HG02840 (cell line): ENCODE results near the gene ACSM2B.
"Not testable (repeated sequence)": the region's sequence is repeated elsewhere in the genome, so short reads cannot be mapped to it uniquely, and the experiment has no call there.

Experiments used
- ATAC-seq: cut with Tn5 transposase; IDR thresholded peaks from one replicate; pipeline ENCODE4 v1.9.1; 2021; ENCODE audit warnings: mild to moderate bottlenecking, moderate library complexity, moderate number of reproducible peaks; ENCODE audit not compliant: unreplicated experiment, low FRiP score

Gene ACSM2B, protein sequence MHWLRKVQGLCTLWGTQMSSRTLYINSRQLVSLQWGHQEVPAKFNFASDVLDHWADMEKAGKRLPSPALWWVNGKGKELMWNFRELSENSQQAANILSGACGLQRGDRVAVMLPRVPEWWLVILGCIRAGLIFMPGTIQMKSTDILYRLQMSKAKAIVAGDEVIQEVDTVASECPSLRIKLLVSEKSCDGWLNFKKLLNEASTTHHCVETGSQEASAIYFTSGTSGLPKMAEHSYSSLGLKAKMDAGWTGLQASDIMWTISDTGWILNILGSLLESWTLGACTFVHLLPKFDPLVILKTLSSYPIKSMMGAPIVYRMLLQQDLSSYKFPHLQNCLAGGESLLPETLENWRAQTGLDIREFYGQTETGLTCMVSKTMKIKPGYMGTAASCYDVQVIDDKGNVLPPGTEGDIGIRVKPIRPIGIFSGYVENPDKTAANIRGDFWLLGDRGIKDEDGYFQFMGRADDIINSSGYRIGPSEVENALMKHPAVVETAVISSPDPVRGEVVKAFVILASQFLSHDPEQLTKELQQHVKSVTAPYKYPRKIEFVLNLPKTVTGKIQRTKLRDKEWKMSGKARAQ

DNA sequence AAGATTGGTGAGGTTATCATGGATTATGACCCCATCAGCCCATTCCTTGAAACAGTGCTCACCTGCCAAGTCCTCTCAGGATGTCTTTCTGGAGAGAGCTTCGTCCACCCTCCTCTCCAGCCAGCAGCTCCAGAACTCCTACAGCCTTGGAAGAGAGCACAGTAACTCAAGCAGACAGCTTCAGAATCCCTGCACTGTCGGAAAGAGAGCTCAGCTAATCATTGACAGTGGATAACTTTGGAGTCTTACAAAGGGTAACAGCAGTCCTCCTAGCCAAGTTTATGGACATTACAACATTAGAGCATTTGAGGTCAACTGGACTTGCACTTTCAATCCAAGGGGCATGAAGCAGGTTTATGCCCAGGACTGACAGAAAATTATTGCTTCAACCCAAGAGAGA is at the start of gene ACSM2B:
Gene ACSM2B, minus strand, starts transcription at position 223 of the 400 bp plus-strand sequence. CDS start 11,522 bp downstream, outside the sequence.
- not testable (repeated sequence) for ATAC-seq

DNA sequence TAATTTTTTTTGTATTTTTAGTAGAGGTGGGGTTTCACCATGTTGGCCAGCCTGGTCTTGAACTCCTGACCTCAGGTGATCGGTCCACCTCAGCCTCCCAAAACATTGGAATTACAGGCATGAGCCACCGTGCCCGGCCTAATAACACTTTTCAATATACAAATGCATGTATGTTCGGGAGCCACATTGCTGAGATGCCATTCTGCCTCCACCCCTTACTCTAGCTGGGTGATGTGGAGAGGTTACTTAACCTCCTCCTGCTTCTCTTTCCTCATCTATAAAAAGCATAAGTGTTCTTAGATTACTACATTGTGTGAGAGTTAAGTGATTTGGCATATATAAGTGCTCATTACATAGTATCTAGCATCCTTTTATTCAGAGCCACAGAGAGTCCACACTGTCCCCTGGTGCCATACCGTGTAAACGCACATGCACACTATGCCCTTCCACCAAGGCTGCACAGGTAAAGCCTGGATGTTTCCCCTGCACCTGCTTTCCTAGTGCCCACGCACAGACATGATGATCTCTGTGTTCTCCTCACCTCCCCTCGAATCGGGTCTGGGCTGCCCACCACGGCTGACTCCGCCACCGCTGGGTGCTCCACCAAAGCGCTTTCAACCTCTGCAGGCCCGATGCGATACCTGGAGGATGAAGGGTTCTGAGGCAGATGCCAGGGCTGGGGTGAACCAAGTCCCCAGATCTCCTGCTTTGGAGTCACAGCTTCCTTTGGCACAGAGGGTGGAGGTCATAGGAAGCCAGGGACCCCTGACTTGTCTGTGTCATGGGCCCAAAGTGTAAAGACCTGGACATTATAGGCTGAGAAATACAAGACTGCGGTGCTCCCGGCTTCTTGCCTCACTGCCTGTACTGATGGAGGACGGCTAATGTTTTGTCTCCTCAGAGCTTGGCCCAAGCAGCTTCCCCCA is 49.0 kb upstream of the ACSM2B start:
- no peak for ATAC-seq

DNA sequence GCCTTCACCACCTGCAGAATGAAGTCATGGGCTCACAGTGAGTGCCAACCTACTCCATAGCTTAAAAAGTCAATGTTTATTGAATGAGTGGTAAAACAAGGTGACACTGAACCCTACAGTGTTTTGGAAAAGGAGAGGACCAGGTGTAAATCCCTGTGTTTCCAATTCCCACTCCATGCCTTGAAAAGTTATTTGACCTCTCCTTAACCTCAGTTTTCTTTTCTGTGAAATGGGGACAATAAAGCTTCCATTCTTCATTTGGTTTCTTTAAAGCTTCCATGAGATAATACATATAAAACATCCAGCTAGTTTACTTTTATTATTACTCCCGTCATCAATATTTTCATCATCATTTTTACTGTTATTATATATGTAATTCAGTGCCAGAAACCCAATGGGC is 48.0 kb upstream of the ACSM2B start:
- no peak for ATAC-seq

DNA sequence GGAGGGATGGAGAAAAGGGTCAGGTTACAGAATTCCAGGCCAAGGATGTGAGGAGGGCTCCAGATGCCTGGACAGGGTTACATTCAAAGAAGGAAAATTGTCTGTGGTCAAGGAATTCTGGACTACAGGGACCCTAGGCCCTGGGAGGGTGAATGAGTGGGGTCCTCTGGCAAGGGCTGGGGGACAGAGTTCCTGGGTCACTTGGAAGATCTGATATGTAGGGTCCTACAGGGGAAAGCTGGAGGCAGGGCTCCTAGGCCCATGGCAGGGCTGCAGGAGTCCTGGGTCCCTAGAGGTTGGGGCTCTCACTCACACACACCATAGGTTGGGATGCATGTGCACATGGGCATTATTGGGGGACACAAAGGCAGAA is 46.3 kb upstream of the ACSM2B start:
- ATAC-seq = no peak

DNA sequence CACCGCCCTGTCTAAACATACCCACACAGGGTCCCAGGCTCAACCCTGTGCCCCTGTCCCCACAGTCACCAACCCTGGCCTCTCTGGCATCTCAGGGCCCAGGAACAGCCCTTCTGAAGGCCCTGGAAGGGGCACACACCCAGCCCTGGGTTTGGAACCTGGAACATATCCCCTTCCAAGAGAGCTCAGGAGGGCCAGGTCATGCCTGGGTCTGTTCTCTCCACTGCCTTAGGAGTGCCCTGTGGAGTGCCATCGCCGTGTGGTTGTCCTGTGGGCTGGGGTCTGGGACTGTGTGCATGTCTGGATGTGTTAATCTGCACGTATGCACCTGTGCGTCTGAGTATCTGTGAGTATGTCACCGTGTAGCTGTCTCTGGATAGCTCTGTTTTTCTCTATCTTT is 45.2 kb upstream of the ACSM2B start:
- no peak for ATAC-seq

DNA sequence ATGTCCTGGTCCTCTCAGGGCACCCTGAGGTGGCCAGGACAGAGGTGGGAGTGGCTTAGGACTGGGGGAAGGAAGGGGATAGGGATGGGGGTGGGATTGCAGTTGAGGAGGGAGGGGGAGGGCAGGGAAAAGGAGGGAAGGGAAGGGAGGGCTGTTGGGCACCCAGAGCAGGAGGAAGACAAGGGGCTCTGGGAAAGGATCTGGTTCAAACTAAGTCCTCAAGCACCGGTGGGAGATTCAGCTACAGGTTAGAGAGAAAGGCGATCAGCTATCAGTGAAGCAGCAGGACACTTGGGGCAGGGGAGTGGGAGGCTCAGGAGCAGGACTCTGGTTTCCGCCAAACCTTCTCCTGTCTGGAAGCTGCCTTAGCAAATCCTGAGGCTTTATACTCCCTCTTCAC is 44.6 kb upstream of the ACSM2B start:
- ATAC-seq = no peak

DNA sequence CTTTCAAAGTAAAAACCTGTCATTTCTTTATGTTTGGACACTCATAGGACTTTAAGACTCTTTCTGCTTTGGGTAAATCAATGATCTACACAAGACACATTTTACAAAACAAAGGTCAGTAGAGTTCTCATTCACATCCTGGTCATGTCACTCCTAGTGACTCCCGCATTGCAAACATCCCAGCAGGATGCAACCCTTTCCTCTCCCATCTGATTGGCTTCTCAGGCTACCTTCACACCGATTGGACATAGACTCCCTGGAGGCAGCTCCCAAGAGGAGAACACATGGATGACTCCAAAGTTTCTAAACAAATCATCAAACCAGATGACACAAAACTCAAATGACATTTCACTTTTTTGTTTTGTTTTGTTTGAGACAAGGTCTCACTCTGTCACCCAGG is 43.8 kb upstream of the ACSM2B start:
- ATAC-seq = no peak

DNA sequence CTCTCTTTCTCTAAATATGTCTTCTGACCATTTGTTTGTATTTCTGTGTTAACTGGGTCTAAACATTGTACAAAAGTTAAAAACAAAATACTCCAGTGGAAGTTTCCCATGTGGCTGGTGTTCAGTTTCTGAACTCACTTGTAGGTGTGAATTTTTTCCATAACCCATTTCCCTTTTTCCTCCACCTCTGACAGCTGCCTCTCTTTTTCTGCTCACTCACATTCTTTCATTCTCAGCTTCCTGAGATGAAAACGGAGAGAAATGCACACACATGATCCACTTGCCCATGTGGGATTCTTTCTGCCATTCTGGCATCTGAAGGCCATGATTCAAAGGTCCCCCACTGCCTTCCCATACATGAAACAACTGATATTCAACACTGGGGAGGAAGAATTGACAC is 41.1 kb upstream of the ACSM2B start:
- no peak for ATAC-seq

DNA sequence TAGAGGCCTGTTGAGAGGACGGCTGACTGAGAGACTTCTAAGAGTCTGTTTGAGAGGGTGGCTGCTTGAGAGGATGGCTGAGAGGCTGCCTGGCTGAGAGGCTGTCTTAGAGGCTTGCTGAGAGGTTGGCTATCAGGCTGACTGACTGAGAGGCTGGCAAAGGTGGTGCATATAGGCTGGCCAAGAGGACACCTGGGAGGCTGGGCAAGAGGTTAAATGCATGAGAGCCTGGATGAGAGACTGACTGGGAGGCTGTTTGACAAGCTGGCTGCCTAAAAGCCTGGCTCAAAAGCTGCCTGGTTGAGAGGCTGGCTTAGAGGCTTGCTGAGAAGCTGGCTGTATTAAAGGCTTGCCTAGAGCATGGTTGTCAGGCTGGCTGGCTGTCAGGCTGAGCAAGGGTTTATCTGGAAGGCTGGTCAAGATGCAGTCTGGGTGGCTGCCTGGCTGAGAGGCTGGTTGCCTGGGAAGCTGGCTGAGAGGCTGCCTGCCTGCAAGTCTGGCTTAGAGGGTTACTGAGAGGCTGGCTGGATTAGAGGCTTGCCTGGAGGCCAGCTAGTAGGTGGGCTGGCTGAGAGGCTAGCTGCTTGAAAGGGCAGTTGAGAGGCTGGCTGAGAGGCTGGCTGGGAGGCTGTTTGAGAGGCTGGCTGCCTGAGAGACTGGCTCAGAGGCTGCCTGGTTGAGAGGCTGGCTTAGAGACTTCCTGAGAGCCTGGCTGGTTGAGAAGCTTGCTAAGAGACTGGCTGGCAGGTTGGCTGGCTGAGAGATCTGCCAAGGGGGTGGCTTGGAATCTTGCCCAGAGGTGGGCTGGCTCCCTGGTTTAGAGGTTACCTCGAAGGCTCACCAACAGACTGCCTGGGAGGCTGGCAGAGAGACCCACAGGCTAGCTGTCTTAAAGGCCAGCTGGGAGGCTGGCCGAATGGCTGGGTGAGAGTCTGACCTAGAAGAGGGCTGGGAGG is 38.3 kb upstream of the ACSM2B start:
- no peak for ATAC-seq

DNA sequence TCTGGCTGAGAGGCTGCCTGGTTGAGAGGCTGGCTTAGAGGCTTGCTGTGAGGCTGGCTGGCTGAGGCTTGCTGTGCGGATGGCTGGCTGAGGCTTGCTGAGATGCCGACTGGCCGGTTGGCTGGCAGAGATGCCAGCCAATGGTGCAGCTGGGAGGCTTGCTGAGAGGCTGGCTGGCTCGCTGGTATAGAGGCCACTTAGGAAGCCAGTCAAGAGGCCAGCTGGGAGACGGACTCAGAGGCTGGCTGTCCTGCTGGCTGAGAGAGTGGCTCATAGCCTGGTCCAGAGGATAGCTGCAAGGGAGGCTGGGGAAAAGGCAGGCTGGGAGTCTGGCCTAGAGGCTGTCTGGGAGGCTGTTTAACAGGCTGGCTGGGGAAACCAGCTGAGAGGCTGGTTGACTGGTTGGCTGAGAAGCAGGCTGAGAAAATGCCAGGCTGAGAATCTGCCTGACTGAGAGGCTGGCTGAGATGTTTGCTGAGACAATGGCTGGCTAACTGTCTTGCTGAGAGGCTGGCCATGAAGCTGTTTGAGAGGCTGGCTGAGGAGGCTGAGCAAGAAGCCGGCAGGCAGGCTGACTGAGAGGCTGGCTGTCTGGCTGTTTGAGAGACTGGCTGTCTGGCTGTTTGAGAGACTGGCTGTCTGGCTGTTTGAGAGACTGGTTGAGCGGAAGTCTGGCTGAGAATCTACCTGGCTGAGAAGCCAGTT is 37.5 kb upstream of the ACSM2B start:
- no peak for ATAC-seq

DNA sequence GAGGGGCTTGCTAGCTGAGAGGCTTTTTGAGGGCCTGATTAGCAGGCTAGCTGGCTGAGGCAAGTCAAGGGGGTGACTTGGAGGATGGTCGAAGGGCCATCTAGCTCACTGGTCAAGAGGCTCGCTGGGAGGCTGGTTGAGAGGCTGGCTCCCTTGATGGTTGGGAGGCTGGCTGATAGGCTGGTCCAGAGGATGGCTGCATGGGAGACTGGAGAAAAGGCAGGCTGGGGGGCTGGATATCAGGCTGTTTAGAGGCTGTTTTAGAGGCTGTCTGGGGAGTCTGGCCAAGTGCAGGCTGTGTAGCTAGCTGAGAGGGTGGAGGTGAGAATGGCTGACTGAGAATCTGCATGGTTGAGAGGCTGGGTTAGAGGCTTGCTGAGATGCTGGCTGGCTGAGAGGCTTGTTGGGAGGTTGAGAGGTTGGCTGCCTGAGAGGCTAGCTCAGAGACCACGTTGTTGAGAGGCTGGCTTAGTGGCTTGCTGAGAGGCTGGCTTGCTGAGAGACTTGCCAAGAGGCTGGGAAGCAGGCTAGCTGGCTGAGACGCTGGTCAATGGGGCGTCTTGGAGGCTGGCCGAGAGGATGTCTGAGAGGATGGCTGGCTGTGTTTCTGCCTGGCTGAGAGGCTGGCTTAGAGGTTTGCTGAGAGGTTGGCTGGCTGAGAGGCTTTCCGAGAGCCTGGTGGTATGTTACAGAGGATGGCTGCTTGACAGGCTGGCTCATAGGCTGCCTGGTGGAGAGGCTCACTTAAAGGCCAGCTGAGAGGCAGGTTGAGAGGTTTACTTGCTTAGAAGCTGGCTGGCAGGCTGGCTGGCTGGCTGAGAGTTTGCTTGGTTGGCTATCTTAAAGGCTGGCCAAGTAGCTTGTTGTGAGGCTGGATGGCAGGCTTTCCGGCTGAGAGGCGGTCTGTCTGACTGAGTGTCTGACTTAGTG is 36.6 kb upstream of the ACSM2B start:
- ATAC-seq = no peak

DNA sequence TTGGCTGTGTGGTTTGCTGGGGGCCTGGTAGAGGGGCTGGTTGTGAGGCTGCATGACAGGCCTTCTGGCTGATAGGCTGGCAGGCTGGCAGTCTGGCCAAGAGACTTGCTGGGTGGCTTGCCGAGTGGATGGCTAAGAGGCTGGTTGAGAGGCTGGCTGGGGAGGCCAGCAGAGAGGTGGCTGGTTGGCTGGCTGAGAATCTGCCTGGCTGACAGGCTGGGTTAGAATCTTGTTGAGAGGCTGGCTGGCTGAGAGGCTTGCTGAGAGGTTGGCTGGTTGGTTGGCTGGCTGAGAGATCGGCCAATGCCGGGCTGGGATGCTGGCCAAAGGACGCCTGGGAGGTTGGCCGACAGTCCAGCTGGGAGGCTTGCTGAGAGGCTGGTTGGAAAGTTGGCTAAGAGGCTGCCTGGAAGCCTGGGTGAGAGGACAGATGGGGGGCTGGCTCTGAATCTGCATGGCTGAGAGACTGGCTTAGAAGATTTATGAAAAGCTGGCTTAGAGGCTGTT is 35.9 kb upstream of the ACSM2B start:
- no peak for ATAC-seq

DNA sequence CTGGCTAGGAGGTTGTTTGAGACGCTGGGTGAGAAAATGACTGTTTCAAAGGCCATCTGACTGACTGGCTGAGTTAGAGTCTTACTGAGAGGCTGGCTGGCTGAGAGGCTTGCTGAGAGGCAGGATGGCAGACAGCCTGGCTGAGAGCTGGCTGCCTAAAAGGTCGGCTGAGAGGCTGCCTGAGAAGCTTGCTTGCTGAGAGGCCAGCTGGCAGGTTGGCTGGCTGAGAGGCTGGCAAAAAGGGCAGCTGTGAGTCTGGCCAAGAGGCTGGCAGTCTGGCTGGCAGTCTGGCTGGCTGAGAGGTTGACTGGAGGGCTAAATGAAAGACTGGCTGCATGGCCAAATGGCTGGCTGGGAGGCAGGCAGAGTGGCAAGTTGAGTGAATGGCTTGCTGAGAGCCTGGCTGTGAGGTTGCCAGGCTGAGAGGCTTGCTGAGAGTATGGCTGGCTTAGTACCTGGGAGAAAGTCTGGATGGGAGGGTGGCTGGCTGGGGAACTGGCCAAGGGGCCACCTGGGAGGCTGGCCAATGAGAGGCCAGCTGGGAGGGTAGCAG is 35.3 kb upstream of the ACSM2B start:
- no peak for ATAC-seq

DNA sequence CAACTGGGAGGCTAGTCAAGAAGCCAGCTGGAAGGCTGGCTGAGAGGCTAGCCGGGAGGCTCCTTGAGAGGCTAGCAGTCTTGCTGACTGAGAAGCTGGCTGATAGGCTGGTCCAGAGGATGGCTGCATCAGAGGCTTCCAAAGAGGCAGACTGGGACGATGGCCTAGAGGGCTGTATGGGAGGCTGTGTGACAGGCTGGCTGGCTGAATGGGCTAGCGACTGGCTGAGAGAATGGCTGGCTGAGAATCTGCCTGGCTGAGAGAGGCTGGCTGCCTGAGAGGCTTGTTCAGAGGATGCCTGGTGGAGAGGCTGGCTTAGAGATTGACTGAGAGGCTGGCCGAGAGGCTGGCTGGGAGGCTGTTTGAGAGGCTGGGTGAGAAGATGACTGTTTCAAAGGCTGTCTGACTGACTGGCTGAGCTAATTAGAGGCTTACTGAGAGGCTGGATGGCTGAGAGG is 34.8 kb upstream of the ACSM2B start:
- no peak for ATAC-seq

DNA sequence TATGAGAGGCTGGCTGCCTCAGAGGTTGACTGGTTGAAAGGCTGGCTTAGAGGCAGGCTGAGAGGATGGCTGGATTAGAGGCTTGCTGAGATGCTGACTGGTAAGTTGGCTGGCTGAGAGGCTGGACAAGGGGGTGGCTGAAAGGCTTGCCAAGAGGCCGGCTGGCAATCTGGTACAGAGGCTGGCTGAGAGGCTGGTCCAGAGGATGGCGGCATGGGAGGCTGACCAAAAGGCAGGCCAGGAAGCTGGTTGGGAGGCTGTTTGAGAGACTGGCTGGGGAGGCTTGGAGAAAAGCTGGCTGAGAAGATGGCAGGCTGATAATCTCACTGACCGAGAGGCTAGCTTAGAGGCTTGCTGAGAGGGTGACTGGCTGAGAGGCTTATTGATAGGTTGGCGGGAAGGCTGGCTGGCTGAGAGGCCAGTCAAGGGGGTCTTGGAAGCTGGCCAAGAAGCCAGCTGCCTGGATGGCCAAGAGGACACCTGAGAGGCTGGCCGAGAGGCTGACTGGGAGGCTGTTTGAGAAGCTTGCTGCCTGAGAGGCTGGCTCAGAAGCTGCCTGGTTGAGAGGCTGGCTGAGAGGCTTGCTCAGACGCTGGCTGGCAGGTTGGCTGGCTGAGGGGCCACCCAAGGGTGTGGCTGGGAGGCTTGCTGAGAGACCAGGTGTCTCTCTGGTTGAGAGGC is 34.2 kb upstream of the ACSM2B start:
- ATAC-seq = no peak

DNA sequence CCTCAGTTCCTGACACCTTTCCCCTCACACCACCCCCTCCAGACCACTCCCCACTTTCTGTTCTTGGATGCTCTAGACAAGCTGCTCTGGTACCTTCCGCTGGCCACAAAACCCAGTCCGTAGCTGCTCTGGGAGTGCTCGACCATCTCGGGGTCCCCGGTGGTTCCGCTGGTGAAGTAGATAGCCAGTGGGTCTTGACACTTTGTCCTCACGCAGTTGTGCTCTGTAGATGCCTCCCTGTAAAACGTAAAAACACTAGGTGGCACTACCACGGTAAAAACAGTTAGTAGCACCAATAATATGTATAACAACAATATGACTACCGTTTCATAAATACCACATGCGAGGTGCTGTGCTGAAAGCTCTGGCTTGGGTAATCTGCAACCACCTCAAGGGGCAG is 26.0 kb upstream of the ACSM2B start:
- ATAC-seq = not testable (repeated sequence)

DNA sequence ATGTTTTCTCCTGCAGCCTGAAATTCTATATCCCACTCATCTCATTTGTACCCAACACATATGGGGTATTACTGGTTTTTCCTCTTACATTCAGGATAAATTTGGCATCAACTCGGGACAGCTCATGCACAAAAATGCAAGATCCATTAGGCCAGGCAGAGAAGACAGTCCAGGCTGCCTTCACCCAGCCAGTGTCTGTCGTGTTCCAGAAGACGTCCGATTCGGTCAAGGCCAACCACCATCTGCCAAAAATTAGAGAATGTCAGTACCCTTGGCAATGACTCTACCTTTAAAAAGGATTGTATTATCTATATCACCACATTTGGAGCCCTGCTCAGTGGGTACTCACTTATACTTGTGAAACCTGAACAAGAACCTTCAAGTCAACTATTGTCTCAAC is 23.3 kb upstream of the ACSM2B start:
- not testable (repeated sequence) for ATAC-seq
